ENCODE data around the gene FBXO2. TPM values are rescaled to one million over a fixed set of nuclear protein-coding genes. Genes with fewer than 3 reads are reported as not detected.
A peak's percentile ranks its signal among the peaks of the same experiment; 100 is the strongest.

FBXO2 gene
- total RNA-seq, 1 experiment from 2014 or later = 81.1 TPM

DNA sequence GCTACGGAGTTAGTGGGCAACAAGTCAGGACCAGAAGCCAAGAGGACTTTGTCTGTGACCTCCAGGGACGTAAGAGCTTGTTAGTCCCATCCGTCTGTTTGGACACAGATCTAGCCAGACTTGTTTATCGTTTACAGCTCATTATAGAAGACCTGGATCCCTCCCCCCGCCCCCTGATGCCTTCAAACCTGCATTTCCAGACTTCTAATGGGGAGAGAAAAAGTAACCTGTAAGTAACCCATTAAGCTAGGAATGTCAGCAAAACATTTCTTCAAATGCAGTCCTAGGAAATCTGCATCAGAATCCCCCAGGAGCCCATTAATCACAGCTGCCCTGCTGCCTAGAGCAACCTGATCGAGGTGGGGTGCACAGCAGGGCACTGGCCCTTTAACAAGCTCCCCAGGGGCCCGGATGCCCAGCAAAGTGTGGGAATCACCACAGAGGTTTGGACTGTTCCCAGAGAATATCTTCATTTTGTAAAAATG, 28.1 kb upstream of the FBXO2 start:
- ChIA-PET RAD21 (ENCODE audit: low non-redundant PET in 1 of 2, low total read pairs in 2 of 2, uncharacterized antibody in 2 of 2, unreplicated experiment in 2 of 2) (no interaction called here), POLR2A (interaction anchor here (1.1 to 2.0 kb wide), 2 partner anchors 9 to 10 kb away, joined by 3 to 14 read pairs; partner anchors contain the start of gene DRAXIN), CTCF (interaction anchor here (1.0 to 2.1 kb wide), 4 partner anchors 8 to 37 kb away, joined by 3 to 9 read pairs (median 4); partner anchors contain the start of gene FBXO6)
- Histone ChIP-seq H2AFZ (ENCODE audit: low read depth, low read length, poor library complexity, severe bottlenecking) (no peak overlapping the region), H4K20me1 (ENCODE audit: insufficient read depth) (no peaks in the 10 kb centered on the region), H3K4me1 (ENCODE audit: control insufficient read depth in 1 of 2, insufficient read depth in 2 of 2, low read length in 2 of 2) (peaks cover 15 to 24% of the 10 kb centered on the region in 2 experiments; a peak in 3 of 4 replicates), H3K36me3 (ENCODE audit: control insufficient read depth in 1 of 2, insufficient read depth in 2 of 2, low read length in 2 of 2) (0 out of 4 replicates have a peak, but pooled peaks cover 0 to 3% of the 10 kb centered on the region in 2 experiments), H3K79me2 (ENCODE audit: insufficient read depth, low read length) (peaks cover 11% of the 10 kb centered on the region; the same call in 1 of the 2 replicates), H3K27ac (ENCODE audit: low read depth, low read length) (no peak overlapping the region), H3K4me3 (replicated peaks in 1 of 2; ENCODE audit: low read depth in 1 of 2, low read length in 2 of 2) (no peak overlapping the region; a peak in 1 of 4 replicates), H3K27me3 (ENCODE audit: insufficient read depth, low read length) (no peaks in the 10 kb centered on the region), H3K4me2 (ENCODE audit: low read length) (peak overlapping the region; percentile 98; the same call in 1 of the 2 replicates), H3K9me2 (ENCODE audit: insufficient read depth) (no peaks in the 10 kb centered on the region), H3K9ac (ENCODE audit: low read length) (no peak overlapping the region), H3K9me3 (ENCODE audit: control insufficient read depth in 1 of 2, insufficient read depth in 1 of 2, low read depth in 1 of 2, low read length in 2 of 2) (no peaks in the 10 kb centered on the region)
- DNase-seq (ENCODE audit: low read depth, low spot score) = no peak
- no TSS peak for BruUV-seq (replicated peaks)
- no peak for ATAC-seq
- no peak for TF ChIP-seq YY1 (IDR thresholded peaks at IDR 0.05; ENCODE audit: extremely low read depth, insufficient replicate concordance, low read depth, low read length)
- no peak for TF ChIP-seq ZBTB33 (IDR thresholded peaks at IDR 0.05; ENCODE audit: extremely low read depth, insufficient replicate concordance, low read length)
- no peak for TF ChIP-seq MAX (IDR thresholded peaks at IDR 0.05)
- no peak for TF ChIP-seq CTCF (IDR thresholded peaks at IDR 0.05 in 2 of 3, conservative IDR thresholded peaks at IDR 0.05 in 1 of 3; ENCODE audit: borderline replicate concordance in 1 of 3, insufficient read depth in 1 of 3, low read depth in 2 of 3, low read length in 2 of 3)
- TF ChIP-seq EGR1 (IDR thresholded peaks at IDR 0.05; ENCODE audit: low read depth) = no peak
- TF ChIP-seq FOSL1 (IDR thresholded peaks at IDR 0.05; ENCODE audit: low read depth) = no peak
- TF ChIP-seq JUND (IDR thresholded peaks at IDR 0.05) = no peak
- TF ChIP-seq, protein P1, sequence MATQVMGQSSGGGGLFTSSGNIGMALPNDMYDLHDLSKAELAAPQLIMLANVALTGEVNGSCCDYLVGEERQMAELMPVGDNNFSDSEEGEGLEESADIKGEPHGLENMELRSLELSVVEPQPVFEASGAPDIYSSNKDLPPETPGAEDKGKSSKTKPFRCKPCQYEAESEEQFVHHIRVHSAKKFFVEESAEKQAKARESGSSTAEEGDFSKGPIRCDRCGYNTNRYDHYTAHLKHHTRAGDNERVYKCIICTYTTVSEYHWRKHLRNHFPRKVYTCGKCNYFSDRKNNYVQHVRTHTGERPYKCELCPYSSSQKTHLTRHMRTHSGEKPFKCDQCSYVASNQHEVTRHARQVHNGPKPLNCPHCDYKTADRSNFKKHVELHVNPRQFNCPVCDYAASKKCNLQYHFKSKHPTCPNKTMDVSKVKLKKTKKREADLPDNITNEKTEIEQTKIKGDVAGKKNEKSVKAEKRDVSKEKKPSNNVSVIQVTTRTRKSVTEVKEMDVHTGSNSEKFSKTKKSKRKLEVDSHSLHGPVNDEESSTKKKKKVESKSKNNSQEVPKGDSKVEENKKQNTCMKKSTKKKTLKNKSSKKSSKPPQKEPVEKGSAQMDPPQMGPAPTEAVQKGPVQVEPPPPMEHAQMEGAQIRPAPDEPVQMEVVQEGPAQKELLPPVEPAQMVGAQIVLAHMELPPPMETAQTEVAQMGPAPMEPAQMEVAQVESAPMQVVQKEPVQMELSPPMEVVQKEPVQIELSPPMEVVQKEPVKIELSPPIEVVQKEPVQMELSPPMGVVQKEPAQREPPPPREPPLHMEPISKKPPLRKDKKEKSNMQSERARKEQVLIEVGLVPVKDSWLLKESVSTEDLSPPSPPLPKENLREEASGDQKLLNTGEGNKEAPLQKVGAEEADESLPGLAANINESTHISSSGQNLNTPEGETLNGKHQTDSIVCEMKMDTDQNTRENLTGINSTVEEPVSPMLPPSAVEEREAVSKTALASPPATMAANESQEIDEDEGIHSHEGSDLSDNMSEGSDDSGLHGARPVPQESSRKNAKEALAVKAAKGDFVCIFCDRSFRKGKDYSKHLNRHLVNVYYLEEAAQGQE (IDR thresholded peaks at IDR 0.05; ENCODE audit: low read depth) = no peak
- TF ChIP-seq CBX3 (IDR thresholded peaks at IDR 0.05; ENCODE audit: low read depth) = no peak
- TF ChIP-seq EZH2phosphoT487 (IDR thresholded peaks at IDR 0.05; ENCODE audit: borderline replicate concordance) = no peak
- no peak for TF ChIP-seq SP1 (IDR thresholded peaks at IDR 0.05; ENCODE audit: low read depth)
- intact Hi-C loops (cut with micrococcal nuclease) = no loop called here
